ENCODE data around the gene CFAP57.
A peak's percentile ranks its signal among the peaks of the same experiment; 100 is the strongest.

The CFAP57 gene

DNA sequence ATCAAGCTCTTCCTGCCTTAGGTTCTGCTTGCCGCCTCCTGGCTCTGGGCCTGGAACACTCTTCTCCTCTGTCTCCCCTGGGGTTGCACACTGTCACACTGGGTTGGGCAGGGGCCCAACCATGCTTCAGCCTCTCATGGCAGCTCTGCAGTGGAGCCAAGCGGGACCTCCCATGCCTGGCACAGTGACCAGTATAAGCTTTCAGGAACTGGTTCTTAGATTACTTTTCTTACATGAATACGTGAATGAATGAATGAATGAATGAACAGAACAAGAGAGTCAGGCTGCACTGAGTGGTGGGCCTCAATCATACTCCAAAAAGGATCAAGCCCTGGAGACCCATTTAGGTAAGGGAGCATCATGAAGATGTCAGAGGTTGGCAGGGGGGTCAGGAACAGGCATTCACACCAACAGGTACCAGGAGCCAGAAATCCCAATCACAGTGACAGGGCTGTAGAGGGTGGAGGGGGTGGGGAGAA, 66.9 kb downstream of the CFAP57 start:
- Histone ChIP-seq H3K9me3 (ENCODE audit: low read length) (peaks cover 2% of the 10 kb centered on the region), H3K36me3 (ENCODE audit: insufficient read depth, low read length) (no peaks in the 10 kb centered on the region), H3K4me1 (ENCODE audit: insufficient read depth, low read length) (peaks cover 11% of the 10 kb centered on the region), H3K4me3 (ENCODE audit: low read length) (no peak overlapping the region), H3K27me3 (ENCODE audit: insufficient read depth, low read length) (no peaks in the 10 kb centered on the region), H2AFZ (ENCODE audit: low read depth, low read length) (no peak overlapping the region)

DNA sequence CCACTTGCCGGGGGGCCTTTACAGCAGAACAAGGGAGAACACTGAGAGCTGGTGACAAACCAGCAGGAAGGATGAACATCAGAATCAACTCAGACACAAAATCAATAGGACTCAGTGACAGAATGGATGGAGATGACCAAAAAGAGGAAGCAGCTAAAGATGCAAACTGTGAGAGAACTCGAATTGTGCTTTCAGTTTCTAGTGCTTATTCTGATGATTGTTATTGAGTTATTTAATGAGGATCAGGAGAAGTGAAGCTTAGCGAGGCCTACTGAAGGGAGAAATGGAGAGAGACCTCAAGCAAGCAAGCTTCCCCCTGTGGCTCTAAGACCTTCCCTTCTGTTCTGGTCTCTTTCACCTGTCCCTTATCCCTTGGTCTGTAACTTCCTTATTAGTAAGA, 67.4 kb downstream of the CFAP57 start:
- no peaks in the 10 kb centered on the region for H3K27me3 ChIP-seq (ENCODE audit: insufficient read depth, low read length)
- no peak overlapping the region for H3K4me3 ChIP-seq (ENCODE audit: low read length)
- H3K9me3 ChIP-seq (ENCODE audit: low read length) = peaks cover 2% of the 10 kb centered on the region
- H3K4me1 ChIP-seq (ENCODE audit: insufficient read depth, low read length) = peaks cover 13% of the 10 kb centered on the region
- no peaks in the 10 kb centered on the region for H3K36me3 ChIP-seq (ENCODE audit: insufficient read depth, low read length)
- H2AFZ ChIP-seq (ENCODE audit: low read depth, low read length) = no peak overlapping the region

DNA sequence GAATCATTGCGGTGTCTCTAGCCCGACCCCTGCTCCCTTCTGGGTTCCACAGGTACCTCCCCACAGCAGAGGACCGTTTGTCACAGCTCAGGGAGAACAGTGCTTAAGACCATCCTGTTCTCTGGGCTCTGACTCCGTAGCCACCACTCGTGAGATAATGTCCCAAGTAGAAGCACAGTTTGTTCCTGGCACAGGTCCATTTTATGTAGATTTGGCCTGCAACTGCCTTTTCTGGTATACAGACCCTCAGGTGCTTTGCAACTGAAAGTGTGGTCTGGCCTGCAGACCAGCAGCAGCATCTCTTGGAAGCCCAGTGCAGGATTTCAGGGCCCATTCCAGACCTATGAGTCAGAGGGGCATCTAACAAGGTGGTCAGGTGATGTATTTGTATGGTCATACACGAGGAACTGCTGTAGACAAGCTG, 69.3 kb downstream of the CFAP57 start:
- Histone ChIP-seq H3K36me3 (ENCODE audit: insufficient read depth, low read length) (no peaks in the 10 kb centered on the region), H3K4me1 (ENCODE audit: insufficient read depth, low read length) (peaks cover 13% of the 10 kb centered on the region), H2AFZ (ENCODE audit: low read depth, low read length) (no peak overlapping the region), H3K27me3 (ENCODE audit: insufficient read depth, low read length) (no peaks in the 10 kb centered on the region), H3K9me3 (ENCODE audit: low read length) (peaks cover 2% of the 10 kb centered on the region), H3K4me3 (ENCODE audit: low read length) (no peak overlapping the region)

DNA sequence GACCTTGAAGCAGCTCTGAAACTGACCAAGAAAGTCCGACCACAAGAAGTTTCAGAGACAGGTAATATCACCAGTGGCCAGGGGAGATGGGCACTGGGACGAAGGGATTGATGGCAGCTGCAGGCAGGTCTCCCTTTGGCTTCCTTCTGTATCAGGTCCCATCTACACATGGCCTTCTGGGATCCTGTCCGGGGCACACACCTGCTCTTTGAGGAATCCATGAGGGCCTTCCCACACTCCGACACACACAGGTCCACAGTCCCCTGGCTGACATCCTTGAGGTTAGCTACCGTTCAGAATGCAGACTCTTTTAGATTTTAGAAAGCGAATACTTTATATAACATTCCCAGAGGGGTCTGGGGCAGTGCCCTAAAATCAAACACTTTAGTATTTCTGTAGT, 71.2 kb downstream of the CFAP57 start:
- Histone ChIP-seq H3K9me3 (ENCODE audit: low read length) (peaks cover 6% of the 10 kb centered on the region), H3K36me3 (ENCODE audit: insufficient read depth, low read length) (no peaks in the 10 kb centered on the region), H2AFZ (ENCODE audit: low read depth, low read length) (peak overlapping the region; percentile 66), H3K4me1 (ENCODE audit: insufficient read depth, low read length) (peaks cover 13% of the 10 kb centered on the region), H3K27me3 (ENCODE audit: insufficient read depth, low read length) (no peaks in the 10 kb centered on the region), H3K4me3 (ENCODE audit: low read length) (no peak overlapping the region)

DNA sequence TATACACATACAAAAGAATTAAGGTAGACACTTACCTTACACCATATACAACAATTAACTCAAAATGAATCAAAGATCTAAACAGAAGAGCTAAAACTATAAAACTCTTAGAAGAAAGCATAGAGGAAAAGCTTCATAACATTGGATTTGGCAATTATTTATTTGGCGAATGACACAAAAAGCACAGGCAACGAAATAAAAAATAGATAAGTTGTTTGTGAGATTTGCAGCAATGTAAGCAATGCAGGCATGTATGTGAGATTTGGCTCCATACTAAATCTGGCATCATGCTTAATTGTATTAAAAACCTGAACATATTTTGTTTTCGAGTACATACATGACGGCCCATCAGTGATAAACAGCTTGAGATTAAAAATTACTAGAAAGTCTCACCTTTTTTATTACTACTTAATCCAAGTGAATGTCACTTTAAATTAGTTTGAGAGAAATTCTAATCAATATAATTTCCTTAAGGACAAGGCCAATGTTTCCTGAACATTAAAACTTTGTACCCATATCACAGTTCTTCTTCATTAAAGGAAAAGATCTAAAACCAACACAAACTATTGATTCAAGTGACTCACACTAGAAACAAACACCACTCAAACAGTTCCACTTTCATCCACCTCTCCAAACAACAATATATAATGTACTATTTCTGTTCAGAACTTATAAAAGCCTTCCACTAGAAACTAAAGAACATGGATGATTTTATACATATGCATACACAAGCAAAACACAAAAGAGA, 74.5 kb downstream of the CFAP57 start:
- H3K4me3 ChIP-seq (ENCODE audit: low read length) = no peak overlapping the region
- H3K36me3 ChIP-seq (ENCODE audit: insufficient read depth, low read length) = no peaks in the 10 kb centered on the region
- peaks cover 13% of the 10 kb centered on the region for H3K4me1 ChIP-seq (ENCODE audit: insufficient read depth, low read length)
- H3K9me3 ChIP-seq (ENCODE audit: low read length) = peaks cover 6% of the 10 kb centered on the region
- no peak overlapping the region for H2AFZ ChIP-seq (ENCODE audit: low read depth, low read length)
- no peaks in the 10 kb centered on the region for H3K27me3 ChIP-seq (ENCODE audit: insufficient read depth, low read length)

DNA sequence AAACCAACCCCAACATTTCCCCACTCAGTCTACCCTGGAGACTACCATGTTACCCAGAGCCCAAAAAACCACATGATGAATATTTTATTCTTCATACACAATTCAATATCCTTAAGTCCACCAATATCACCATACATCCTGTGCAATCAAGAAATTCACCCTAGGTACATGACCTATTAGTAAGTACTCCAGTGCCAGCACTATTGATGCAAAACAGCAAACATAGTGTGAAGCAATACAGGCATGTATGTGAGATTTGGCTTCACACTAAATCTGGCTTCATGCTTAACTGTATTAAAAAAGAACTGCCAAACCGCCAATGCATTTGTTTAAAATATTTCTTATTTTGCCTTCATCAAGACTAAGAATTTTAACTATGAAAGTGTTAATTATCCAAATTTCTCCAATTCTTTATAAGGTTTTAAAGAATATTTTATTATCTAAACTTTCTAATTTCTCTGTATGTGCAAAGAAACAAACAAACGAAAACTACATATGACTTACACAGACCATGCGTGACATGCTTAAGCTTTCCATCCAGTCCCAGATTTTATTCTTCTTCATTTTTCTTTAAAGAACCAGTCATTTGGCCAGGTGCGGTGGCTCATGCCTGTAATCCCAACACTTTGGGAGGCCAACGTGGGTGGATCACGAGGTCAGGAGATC, 75.3 kb downstream of the CFAP57 start:
- Histone ChIP-seq H2AFZ (ENCODE audit: low read depth, low read length) (no peak overlapping the region), H3K9me3 (ENCODE audit: low read length) (peaks cover 6% of the 10 kb centered on the region), H3K27me3 (ENCODE audit: insufficient read depth, low read length) (no peaks in the 10 kb centered on the region), H3K4me1 (ENCODE audit: insufficient read depth, low read length) (peaks cover 13% of the 10 kb centered on the region), H3K4me3 (ENCODE audit: low read length) (no peak overlapping the region), H3K36me3 (ENCODE audit: insufficient read depth, low read length) (no peaks in the 10 kb centered on the region)

DNA sequence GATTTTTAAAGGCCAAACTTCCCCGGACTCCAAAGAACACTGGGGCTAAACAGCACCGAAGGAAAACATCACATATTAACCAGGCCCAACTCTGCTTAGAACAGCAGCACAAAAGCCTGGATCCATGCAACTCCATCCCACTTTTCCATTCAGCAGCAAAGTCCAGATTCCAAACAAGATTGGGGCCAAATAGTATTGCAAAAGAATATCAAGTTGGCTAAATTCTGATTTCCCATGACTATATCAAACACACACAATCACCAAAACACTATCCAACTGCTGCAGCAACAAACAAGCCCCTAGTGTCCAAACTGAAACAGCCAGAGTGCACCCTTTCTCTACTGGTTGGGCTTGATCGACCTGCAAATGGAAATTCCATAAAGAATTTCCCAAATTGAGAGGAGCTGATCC, 78.2 kb downstream of the CFAP57 start:
- no peaks in the 10 kb centered on the region for H3K27me3 ChIP-seq (ENCODE audit: insufficient read depth, low read length)
- H3K36me3 ChIP-seq (ENCODE audit: insufficient read depth, low read length) = no peaks in the 10 kb centered on the region
- no peak overlapping the region for H2AFZ ChIP-seq (ENCODE audit: low read depth, low read length)
- no peaks in the 10 kb centered on the region for H3K4me1 ChIP-seq (ENCODE audit: insufficient read depth, low read length)
- no peak overlapping the region for H3K4me3 ChIP-seq (ENCODE audit: low read length)
- H3K9me3 ChIP-seq (ENCODE audit: low read length) = peaks cover 6% of the 10 kb centered on the region

DNA sequence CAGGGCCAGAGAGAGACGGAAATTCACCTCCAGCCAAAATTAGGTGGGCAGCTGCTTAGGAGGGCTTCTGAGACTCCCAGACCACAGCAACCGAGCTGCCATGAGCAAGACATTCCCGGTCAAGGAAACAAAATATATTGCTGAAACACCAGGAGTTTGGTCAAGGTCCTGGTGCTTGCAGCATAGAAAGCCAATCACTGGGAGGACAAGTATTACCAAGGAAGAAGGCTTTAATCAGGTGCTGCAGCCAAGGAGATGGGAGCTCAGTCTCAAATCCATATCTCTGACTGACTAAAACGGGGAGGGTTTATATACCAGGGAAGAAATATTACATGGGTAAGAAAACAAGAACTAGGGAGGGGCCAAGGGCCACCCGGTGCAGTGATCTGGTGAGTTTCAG, 78.9 kb downstream of the CFAP57 start:
- Histone ChIP-seq H3K4me1 (ENCODE audit: insufficient read depth, low read length) (no peaks in the 10 kb centered on the region), H2AFZ (ENCODE audit: low read depth, low read length) (no peak overlapping the region), H3K9me3 (ENCODE audit: low read length) (peaks cover 6% of the 10 kb centered on the region), H3K36me3 (ENCODE audit: insufficient read depth, low read length) (no peaks in the 10 kb centered on the region), H3K4me3 (ENCODE audit: low read length) (no peak overlapping the region), H3K27me3 (ENCODE audit: insufficient read depth, low read length) (no peaks in the 10 kb centered on the region)

DNA sequence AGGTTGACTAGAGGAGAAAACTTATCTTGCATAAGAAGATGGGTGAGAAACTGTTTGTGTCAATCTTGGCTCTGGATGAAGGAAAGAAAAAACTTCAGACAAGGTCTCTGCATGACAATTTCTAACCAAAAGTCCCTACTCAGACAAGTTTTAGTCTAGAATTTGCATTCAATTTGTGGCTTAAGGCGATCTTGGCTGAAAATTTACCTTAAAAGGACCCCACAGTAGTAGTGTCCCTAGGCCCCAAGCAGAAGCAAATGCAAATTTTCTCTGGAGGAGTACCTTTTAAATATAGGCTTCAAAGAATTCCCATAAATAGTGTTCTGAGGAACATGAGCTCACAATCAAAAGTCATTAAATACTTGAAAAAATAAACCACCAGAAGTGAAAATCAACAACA, 80.1 kb downstream of the CFAP57 start:
- peaks cover 3% of the 10 kb centered on the region for H3K9me3 ChIP-seq (ENCODE audit: low read length)
- H3K4me3 ChIP-seq (ENCODE audit: low read length) = no peak overlapping the region
- H3K4me1 ChIP-seq (ENCODE audit: insufficient read depth, low read length) = no peaks in the 10 kb centered on the region
- H2AFZ ChIP-seq (ENCODE audit: low read depth, low read length) = no peak overlapping the region
- H3K27me3 ChIP-seq (ENCODE audit: insufficient read depth, low read length) = peaks cover 3% of the 10 kb centered on the region
- no peaks in the 10 kb centered on the region for H3K36me3 ChIP-seq (ENCODE audit: insufficient read depth, low read length)

DNA sequence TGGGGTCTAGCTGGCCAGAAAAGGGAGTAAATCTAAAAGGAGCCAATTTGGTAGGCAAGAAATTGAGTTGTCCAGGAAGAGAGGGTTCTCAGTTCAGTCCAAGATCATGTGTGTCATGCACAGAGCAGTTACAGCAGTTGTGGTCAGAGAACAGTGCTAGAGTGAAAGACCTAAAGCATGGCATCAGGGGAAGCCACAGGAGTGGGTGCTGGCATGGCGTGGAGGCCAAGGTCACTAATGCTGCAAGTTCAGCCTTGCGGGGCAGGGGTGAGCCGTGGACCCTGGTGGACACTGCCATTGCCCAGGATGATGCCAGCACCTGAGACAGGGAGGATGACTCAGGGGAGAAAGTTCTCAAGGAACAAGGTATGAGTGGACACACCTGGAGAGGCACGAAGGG, 81.0 kb downstream of the CFAP57 start:
- peaks cover 3% of the 10 kb centered on the region for H3K27me3 ChIP-seq (ENCODE audit: insufficient read depth, low read length)
- no peak overlapping the region for H2AFZ ChIP-seq (ENCODE audit: low read depth, low read length)
- peaks cover 2% of the 10 kb centered on the region for H3K9me3 ChIP-seq (ENCODE audit: low read length)
- H3K36me3 ChIP-seq (ENCODE audit: insufficient read depth, low read length) = no peaks in the 10 kb centered on the region
- H3K4me1 ChIP-seq (ENCODE audit: insufficient read depth, low read length) = no peaks in the 10 kb centered on the region
- no peak overlapping the region for H3K4me3 ChIP-seq (ENCODE audit: low read length)

DNA sequence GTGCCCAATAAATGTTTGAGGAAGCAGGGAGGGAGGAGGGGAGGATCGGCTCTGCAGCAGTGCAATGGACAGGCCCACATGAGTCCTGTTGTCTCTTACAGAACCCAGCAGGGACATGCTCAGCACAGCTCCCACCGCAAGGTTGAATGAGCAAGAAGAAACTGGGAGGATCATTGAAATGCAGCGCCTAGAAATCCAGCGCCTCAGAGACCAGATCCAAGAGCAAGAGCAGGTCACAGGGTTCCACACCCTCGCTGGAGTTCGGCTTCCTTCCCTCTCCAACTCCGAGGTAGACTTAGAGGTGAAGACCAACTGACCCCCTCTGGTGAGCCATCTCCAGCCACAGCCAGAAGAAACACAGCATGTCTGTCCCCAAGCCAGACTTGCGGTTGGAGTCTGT, 81.7 kb downstream of the CFAP57 start:
- H3K9me3 ChIP-seq (ENCODE audit: low read length) = peaks cover 4% of the 10 kb centered on the region

DNA sequence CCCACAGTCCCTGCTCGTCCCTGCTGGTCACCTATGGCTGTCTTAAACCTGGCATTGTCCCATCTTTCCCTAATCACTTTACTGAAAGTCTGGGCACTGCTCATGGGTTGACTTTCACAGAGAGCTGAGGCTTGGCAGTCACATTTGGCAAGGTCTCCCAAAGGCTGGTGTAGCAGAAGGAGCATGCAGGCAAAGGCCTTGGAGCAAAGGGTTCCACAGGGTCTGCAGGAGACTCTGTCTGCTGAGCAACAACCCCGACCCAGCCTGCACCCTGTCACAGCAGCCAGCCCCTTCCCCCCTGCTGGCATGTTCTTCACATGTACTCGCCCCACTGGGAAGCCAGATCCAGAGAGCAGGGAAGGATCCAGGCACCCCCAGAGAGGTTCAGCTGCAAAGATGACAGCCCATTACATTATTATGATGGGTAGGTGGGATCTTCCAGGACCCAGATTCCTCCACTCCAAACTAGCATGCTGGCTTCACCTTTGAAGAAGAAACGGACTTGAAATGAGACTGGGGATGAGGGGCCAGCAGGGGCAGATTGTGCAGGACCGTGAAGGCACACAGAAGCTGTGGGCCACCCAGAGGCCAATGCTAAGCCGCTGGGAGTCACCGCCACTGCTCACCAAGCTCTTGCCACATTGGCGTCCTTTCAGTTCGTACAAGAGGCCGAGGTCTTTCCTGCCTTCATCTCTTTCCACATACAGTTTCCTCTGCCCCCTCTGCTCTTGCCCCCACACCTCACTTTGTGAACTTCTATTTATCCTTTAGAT, 83.5 kb downstream of the CFAP57 start:
- H3K9me3 ChIP-seq (ENCODE audit: low read length) = peaks cover 4% of the 10 kb centered on the region
- H3K4me3 ChIP-seq (ENCODE audit: low read length) = no peak overlapping the region
- no peaks in the 10 kb centered on the region for H3K36me3 ChIP-seq (ENCODE audit: insufficient read depth, low read length)
- peaks cover 3% of the 10 kb centered on the region for H3K27me3 ChIP-seq (ENCODE audit: insufficient read depth, low read length)
- H2AFZ ChIP-seq (ENCODE audit: low read depth, low read length) = no peak overlapping the region
- H3K4me1 ChIP-seq (ENCODE audit: insufficient read depth, low read length) = no peaks in the 10 kb centered on the region

More for the DNA sequence above, 81.7 kb downstream of the CFAP57 start:
- H2AFZ ChIP-seq (ENCODE audit: low read depth, low read length) = no peak overlapping the region
- H3K4me1 ChIP-seq (ENCODE audit: insufficient read depth, low read length) = no peaks in the 10 kb centered on the region
- no peak overlapping the region for H3K4me3 ChIP-seq (ENCODE audit: low read length)
- H3K27me3 ChIP-seq (ENCODE audit: insufficient read depth, low read length) = peaks cover 3% of the 10 kb centered on the region
- no peaks in the 10 kb centered on the region for H3K36me3 ChIP-seq (ENCODE audit: insufficient read depth, low read length)

All from neuron (in vitro differentiated cells).